DOHH2 (cell line): Measurements from ENCODE around the gene HLA-DPA1.

ENCODE experiments used
- CTCF ChIP-seq: fragments of 200-600 bp; sonication (generic); IDR thresholded peaks from one replicate; pipeline ENCODE4 v1.5.1; 2014; ENCODE audit warnings: antibody characterized with exemption, mild to moderate bottlenecking, low read depth, low read length; ENCODE audit not compliant: poor library complexity, severe bottlenecking
- EZH2phosphoT487 ChIP-seq: fragments of 200-600 bp; sonication (generic); IDR thresholded peaks from 2 replicates; pipeline ENCODE4 v1.6.1; 2017; ENCODE audit warnings: borderline replicate concordance, mild to moderate bottlenecking, antibody characterized with exemption, low read length, moderate library complexity, mixed read lengths

GRCh38 chr6:33116417-33116816, 43.0 kb upstream of the HLA-DPA1 start:
- TF ChIP-seq CTCF (no peak), EZH2phosphoT487 (no peak)
